Activated effector memory CD4-positive, alpha-beta T cell treated with Interleukin-2 at 50 U/mL for 16 hours (primary cell): ENCODE data around the gene SPARCL1.
"Not testable (repeated sequence)": the region's sequence is repeated elsewhere in the genome, so short reads cannot be mapped to it uniquely, and the experiment has no call there.

Experiments used
- DNase-seq: peaks from one replicate; pipeline ENCODE4 v3.0.0-alpha.2; 2020

Gene SPARCL1

GRCh38 chr4:87529187-87529586, at the start of gene SPARCL1:
Gene SPARCL1 (minus strand): TSS chr4:87529376. CDS start chr4:87499574, 29,802 bp downstream.
- DNase-seq, result no peak

- no peak for DNase-seq
Observed at GRCh38 chr4:87575983-87576382, 46.8 kb upstream of the SPARCL1 start.

DNA sequence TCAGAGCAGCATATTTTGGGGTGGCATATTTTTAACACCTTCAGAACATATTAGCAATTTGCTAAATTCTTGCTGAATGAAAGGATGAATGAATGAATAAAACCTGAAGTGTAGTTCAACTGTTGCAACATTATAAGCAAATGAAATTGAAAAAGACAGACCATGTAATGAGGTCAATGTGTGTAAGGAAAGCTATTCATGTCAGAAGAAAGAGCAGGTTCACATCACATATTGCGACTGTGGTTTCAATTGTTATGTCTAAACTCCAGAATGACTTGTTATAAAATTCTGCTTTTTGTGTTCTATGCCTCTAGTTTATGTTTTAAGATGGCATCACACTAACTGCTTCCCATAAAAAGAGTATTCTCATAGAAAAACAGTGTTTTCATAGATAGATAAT, 46.2 kb upstream of the SPARCL1 start:
- DNase-seq, result no peak

GRCh38 chr4:87574996-87575395, 45.8 kb upstream of the SPARCL1 start:
- no peak for DNase-seq

DNA sequence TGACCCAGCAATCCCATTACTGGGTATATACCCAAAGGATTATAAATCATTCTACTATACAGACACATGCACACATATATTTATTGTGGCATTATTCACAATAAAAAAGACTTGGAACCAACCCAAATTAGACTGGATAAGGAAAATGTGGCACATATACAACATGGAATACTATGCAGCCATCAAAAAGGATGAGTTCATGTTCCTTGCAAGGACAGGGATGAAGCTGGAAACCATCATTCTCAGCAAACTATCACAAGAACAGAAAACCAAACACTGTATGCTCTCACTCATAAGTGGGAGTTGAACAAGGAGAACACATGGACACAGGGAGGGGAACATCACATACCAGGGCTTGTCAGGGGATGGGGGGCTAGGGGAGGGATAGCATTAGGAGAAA, 45.2 kb upstream of the SPARCL1 start:
- DNase-seq, result not testable (repeated sequence)

- DNase-seq, result no peak
Observed at GRCh38 chr4:87570290-87570805, 41.2 kb upstream of the SPARCL1 start.

GRCh38 chr4:87567191-87567590, 38.0 kb upstream of the SPARCL1 start:
- no peak for DNase-seq

- DNase-seq, result no peak
Observed at GRCh38 chr4:87566276-87566675, 37.1 kb upstream of the SPARCL1 start.

- no peak for DNase-seq
Observed at GRCh38 chr4:87565746-87566145, 36.6 kb upstream of the SPARCL1 start.

GRCh38 chr4:87560802-87561201, 31.6 kb upstream of the SPARCL1 start:
- DNase-seq, result no peak

DNA sequence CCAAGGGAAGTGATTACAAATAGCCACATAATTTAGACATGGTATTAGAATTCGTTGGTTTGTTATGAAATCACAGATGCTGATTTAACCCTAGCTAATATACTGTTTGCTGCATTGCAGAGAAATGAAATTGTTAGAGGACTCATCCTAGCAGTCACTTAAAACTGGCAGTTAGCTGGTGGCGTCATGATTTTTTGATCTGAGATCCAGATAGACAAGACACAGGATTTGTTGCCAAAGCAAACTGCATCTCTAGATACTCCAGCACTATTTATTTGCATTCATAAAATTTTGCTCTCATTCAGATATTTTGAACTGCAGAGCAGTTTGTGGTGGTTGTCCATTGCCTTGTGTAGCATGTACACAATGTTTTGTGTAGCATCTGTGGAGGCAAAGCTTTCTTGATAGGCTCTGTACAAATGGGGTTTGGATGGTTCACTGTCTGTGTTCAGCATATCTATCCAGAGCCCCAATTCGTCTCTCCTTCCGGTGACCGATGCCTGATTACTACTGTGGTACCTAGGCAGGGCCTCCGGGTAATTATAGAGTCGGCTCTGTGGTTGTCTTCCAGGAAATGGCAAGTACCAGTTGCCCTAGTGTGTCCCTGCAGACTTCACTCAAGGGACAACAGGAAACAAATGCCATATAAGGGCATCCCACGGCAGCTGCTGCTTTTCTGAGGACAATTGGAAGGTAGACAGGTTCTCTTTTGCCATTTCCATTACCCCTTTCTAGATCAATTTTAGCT, 30.1 kb upstream of the SPARCL1 start:
- peak; percentile 22 for DNase-seq

DNA sequence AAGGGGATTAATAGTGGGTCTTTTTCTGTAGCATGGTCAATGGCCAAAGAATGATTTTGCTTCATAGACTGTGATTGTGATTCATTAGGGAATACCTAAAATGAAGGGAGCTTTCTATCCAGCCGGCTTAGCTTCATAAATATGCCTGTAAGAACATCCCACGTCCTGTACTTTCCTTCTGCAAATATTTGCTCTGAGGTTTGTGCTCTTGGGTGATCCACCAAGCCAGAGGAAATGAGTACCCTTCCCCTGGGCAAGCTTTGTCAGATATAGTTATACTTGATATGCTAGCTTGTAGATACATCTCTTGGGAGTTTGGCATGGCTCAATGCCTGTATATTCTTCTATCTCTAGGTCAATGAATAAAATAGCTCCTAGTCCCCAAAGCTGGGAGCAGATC, 28.2 kb upstream of the SPARCL1 start:
- DNase-seq, result no peak

GRCh38 chr4:87555773-87556619, 26.8 kb upstream of the SPARCL1 start:
- no peak for DNase-seq

- DNase-seq, result no peak
Observed at GRCh38 chr4:87553182-87553581, 24.0 kb upstream of the SPARCL1 start.

DNA sequence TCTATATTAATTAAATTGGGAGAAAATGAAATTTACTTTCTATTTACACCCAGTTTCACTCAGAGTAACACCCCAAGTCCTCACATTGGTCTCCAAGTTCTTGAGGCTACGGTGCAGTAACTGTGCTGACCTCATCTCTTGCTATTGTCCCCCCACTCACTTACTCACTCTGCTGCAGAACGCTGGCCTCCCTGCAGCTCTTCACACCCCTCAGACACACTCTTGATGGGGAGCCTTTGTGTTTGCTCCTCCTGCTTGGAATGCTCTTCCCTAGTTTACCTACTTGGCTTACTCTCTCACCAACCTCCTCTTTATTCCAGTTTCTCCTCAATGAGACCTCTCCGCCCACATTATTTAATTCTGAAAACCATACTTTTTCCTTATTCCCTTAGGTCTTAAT, 22.2 kb upstream of the SPARCL1 start:
- no peak for DNase-seq

- DNase-seq, result no peak
Observed at GRCh38 chr4:87547016-87547708, 18.0 kb upstream of the SPARCL1 start.

DNA sequence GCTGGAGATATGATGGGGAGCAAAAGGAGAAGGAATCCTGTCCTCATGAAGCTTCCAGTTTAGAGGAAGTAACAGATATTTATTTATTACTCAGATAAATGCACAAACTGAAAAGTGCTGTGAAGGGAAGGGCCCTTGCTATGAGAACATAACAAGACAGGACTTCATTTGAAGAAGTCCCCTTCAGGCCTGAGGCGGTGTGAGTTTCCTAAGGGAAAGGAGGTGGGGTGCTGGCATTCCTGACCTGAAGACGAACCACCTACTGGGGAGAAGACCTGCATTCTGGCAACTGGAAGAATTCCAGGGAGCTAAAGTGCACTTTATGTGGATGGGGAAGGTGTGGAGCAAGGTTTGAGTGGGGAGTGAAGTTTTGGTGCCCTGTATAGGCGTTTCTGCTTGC, 15.9 kb upstream of the SPARCL1 start:
- DNase-seq, result no peak

DNA sequence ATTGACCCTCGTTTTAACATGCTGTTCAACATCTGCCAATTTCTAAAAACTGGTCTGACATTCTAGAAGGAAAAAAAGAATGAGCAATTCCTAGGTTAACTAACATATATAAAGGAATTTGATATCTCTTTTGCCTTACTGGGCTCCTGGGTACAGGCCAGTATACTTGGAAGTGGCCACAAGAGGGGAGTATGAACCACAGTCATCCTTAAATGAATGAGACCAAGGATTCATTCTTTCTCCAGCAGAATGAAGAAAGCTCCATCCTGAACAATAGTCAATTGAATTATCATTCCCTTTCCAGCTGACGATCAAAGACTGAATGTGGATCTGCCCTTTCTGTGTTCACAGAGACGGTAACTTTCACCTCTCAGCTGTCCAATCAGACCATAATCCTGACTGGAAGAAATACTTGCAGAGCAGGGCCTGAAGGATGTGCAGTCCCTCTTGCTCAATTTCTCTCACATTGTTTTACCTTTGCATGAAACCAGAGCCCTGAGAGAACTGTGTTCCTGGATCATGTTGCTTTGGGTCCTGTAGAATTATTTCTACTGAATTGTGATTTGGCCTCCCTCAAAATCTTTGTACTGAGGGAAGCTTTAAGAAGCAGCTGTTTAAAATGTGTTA, 14.8 kb upstream of the SPARCL1 start:
- DNase-seq, result no peak

DNA sequence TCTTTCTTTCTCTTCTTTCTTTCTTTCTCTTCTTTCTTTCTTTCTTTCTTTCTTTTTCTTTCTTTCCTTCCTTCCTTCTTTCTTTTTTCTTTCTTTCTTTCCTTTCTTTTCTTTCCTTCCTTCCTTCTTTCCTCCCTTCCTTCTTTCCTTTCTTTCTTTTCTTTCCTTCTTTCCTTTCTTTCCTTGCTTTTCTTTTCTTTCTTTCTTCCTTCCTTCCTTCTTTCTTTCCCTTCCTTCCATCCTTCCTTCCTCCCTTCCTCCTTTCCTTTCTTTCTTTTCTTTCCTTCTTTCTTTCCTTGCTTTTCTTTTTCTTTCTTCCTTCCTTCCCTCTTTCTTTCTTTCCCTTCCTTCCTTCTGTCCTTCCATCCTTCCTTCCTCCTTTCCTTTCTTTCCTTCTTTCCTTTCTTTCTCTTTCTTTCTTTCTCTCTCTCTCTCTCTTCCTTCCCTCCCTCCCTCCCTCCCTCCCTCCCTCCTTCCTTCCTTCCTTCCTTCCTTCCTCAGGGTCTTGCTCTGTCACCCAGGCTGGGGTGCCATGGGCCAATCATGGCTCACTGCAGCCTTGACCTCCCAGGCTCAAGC, 13.6 kb upstream of the SPARCL1 start:
- no peak for DNase-seq

GRCh38 chr4:87541956-87542709, 13.0 kb upstream of the SPARCL1 start:
- no peak for DNase-seq

GRCh38 chr4:87541521-87541920, 12.3 kb upstream of the SPARCL1 start:
- DNase-seq, result no peak
